Rectal smooth muscle tissue (tissue), 1 donor: Measurements from ENCODE around the gene HINT3.
"Not testable (repeated sequence)": the region's sequence is repeated elsewhere in the genome, so short reads cannot be mapped to it uniquely, and the experiment has no call there.

Experiments
- H3K27ac ChIP-seq: one replicate; pipeline ENCODE4 v1.7.0; 2013; ENCODE audit warnings: low read depth, low read length, inconsistent platforms
- H3K27me3 ChIP-seq: one replicate; pipeline ENCODE4 v1.7.0; 2013; ENCODE audit warnings: low read length; ENCODE audit not compliant: control insufficient read depth, insufficient read depth
- H3K36me3 ChIP-seq: one replicate; pipeline ENCODE4 v1.7.0; 2013; ENCODE audit warnings: low read length; ENCODE audit not compliant: control insufficient read depth, insufficient read depth
- H3K4me1 ChIP-seq: one replicate; pipeline ENCODE4 v1.7.0; 2013; ENCODE audit warnings: low read length; ENCODE audit not compliant: control insufficient read depth, insufficient read depth
- H3K4me3 ChIP-seq: one replicate; pipeline ENCODE4 v1.7.0; 2013; ENCODE audit warnings: low read length
- H3K9ac ChIP-seq: one replicate; pipeline ENCODE4 v1.7.0; 2013; ENCODE audit warnings: low read length

The HINT3 gene

DNA sequence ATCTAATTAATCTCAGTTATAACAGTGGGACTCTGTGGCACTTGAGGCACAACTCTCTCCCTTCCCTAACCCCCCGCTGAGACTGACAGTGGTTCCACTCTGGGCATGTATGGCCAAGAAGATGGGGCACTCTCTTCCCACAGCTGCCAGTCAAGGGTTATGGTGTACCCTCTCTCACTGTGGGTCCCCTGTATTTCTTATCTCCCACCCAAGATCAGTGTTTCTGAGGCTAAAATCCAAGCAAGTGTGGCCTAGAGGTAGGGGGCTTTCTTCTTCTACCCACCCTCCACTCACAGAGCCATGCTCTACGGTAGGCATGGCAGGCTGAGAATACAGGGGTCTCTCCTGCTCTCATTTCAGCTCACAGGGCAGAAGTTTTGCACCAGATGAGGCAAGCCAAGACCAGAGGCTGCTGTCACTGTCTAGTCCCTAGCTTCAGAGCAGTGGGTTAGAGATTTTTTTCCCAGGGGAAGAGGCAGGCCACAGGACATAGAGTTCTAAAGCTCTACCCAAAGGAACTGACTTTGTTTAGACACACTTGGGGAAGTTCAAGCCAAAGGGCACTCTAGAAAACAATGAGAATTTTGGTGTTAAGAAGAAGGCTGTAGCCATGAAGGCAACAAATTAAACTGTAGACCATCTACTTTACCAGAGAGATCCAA lies 31.7 kb upstream of the HINT3 start:
- Histone ChIP-seq H3K36me3 (peaks cover 12% of the 10 kb centered on the region), H3K4me1 (no peaks in the 10 kb centered on the region), H3K27me3 (no peaks in the 10 kb centered on the region), H3K4me3 (no peak overlapping the region), H3K27ac (no peak overlapping the region), H3K9ac (no peak overlapping the region)

DNA sequence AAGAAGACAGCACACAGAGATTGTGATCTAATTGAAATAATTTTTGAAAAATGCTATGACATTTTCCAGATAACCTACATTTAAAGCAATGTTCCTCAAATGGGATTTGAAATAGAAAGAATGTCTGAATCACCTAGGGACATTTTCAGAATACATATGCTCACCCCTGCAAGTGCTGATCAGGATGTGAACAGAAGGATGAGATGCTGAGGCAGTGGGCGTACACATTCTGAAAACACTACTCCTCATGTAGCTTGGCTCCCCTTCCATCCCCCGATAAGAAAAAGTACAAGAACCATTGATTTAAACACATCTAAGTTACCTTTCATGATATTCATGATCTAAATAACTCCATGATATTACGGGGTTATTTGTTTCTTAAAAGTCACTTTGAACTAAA lies 29.9 kb upstream of the HINT3 start:
- peaks cover 12% of the 10 kb centered on the region for H3K36me3 ChIP-seq
- H3K9ac ChIP-seq = no peak overlapping the region
- H3K27me3 ChIP-seq = no peaks in the 10 kb centered on the region
- H3K27ac ChIP-seq = no peak overlapping the region
- H3K4me1 ChIP-seq = no peaks in the 10 kb centered on the region
- no peak overlapping the region for H3K4me3 ChIP-seq

DNA sequence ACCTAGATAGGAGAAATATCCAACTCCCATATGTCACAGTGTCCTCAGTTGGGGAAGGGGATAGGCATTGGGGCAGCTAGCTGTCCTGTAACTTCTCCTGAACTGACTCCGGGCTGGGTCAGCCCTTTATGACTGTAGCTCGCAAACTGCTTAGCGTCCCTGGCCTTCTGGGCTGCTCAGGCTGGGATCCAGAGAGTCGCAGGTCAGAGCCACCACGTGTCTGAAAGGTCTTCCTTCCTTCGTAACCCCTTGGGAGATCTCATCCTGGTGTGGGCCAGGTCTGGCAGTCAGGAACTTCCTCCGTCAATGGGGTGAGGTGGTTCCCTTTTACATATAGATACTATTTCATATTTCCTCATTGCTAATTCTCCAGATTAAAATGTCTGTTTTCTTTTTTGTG lies 28.8 kb upstream of the HINT3 start:
- Histone ChIP-seq H3K27me3 (no peaks in the 10 kb centered on the region), H3K9ac (no peak overlapping the region), H3K4me1 (no peaks in the 10 kb centered on the region), H3K4me3 (no peak overlapping the region), H3K27ac (no peak overlapping the region), H3K36me3 (peaks cover 12% of the 10 kb centered on the region)

DNA sequence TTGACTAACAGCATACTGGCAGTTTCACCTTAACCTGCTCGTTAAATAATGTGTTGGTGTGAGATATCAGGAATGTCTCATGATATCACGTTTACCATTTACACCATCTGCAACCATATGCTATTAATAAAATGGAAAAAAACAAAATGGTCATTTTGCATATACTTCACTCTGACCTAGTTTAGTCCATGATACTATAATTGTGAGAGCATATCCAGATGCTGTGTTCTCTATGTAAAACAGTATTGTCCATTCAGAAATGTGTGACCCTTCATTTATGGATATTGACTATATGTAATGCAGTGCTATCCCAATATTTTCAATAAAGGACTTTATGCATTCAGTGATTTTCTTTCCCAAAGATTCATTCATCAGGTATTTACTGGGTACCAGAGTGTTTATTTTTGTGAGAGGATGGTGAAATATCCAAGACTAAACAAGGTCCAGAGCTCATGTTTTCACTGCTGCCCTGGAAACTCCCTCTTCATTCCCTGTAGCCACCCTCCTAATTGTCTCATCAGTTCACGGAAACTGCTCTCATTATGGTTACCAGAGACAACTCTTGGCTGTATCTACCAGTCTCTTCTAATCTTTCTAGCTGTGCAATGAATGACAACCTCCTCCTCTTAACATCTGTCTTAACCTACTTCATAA lies 25.7 kb upstream of the HINT3 start:
- no peak overlapping the region for H3K9ac ChIP-seq
- H3K4me3 ChIP-seq = no peak overlapping the region
- no peak overlapping the region for H3K27ac ChIP-seq
- H3K27me3 ChIP-seq = no peaks in the 10 kb centered on the region
- H3K36me3 ChIP-seq = peaks cover 4% of the 10 kb centered on the region
- H3K4me1 ChIP-seq = no peaks in the 10 kb centered on the region

DNA sequence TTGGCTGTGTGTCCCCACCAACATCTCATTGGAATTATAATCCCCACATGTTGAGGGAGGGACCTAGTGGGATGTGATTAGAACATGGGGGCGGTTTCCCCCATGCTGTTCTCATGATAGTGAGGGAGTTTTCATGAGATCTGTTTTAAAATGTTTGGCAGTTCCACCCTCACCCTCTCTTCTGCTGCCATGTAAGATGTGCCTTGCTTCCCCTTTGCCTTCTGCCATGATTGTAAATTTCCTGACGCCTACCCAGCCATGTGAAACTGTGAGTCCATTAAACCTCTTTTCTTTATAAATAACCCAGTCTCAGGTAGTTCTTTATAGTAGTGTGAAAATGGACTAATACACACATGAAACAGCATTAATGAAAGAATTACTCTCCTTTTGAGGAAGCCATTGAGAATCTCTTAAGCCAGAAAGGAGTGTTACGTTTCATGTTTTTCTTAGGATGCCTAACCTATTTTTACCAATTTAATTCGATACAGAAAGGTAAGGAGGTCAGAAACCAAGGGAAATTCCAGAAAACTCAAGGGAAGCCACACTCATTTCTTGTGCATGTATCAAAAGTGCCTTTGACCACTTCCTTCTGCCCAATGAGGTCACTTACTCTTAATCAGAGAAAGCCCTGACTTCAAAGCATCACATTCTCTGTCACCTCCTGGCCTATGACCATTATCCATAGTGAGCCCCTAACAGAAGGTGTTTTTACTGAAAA lies 24.7 kb upstream of the HINT3 start:
- Histone ChIP-seq H3K4me1 (no peaks in the 10 kb centered on the region), H3K27ac (no peak overlapping the region), H3K9ac (no peak overlapping the region), H3K36me3 (peaks cover 4% of the 10 kb centered on the region), H3K27me3 (no peaks in the 10 kb centered on the region), H3K4me3 (no peak overlapping the region)

DNA sequence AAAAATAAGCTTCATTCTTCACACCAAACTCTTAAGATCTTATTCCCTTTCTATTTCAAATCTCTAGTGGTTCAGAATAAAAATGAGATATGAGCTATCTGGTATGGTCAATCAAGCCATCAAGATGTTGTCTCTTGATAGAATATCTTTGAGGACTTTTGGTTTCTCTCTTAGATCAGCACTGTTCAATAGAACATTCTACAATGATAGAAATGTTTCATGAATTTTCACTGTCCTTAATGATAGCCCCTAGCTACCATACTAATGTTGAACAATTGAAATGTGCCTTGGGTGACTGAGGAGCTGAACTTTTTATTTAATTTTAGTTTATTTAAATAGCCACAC lies 24.1 kb upstream of the HINT3 start:
- no peak overlapping the region for H3K9ac ChIP-seq
- no peaks in the 10 kb centered on the region for H3K4me1 ChIP-seq
- H3K36me3 ChIP-seq = peaks cover 4% of the 10 kb centered on the region
- no peak overlapping the region for H3K4me3 ChIP-seq
- no peaks in the 10 kb centered on the region for H3K27me3 ChIP-seq
- no peak overlapping the region for H3K27ac ChIP-seq

DNA sequence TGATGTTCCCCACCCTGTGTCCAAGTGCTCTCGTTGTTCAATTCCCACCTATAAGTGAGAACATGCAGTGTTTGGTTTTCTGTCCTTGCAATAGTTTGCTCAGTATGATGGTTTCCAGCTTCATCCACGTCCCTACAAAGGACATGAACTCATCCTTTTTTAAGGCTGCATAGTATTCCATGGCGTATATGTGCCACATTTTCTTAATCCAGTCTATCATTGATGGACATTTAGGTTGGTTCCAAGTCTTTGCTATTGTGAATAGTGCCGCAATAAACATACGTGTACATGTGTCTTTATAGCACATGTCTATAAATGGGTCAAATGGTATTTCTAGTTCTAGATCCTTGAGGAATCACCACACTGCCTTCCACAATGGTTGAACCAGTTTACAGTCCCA lies 21.1 kb upstream of the HINT3 start:
- H3K27me3 ChIP-seq, H3K4me1 ChIP-seq, H3K36me3 ChIP-seq, H3K9ac ChIP-seq, H3K27ac ChIP-seq, H3K4me3 ChIP-seq: not testable (repeated sequence)

DNA sequence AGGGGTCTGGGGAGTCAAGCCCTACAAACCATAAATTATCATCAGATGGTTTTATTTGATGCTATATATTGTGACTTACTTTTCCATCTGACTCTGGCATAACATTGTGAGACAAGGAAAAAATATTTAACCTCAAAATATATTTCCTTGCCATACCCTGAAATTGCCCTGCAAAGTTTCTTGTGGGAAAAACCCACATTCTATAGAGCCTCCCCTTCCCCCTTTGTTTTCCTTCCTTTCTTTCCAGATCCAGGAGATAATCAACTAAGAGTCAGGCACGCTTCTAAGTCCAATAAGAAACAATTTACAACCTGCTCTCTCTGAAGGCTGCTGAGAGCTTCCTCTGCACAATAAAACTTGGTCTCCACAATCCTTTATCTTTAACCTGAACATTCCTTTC lies 17.5 kb upstream of the HINT3 start:
- Histone ChIP-seq H3K4me3 (no peak overlapping the region), H3K4me1 (no peaks in the 10 kb centered on the region), H3K27ac (no peak overlapping the region), H3K36me3 (no peaks in the 10 kb centered on the region), H3K27me3 (no peaks in the 10 kb centered on the region), H3K9ac (no peak overlapping the region)

DNA sequence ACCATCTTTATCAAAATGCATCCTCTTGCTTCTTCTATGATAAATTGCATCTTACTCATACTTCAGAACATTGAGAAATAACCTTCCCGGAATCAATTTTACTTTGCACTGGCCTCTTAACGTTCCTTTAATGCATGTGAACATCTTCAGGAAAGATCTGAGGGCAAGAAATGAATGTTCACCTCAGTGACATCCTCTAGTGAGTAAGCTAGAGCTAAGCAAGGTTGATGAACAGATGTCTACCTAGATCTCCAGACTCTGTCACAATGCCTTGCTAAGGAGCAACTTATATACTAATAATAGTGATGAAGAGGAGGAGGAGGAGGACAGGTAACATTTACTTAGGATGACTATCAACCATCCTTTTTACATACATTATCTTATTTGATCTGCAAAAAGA lies 16.8 kb upstream of the HINT3 start:
- no peaks in the 10 kb centered on the region for H3K4me1 ChIP-seq
- H3K36me3 ChIP-seq = no peaks in the 10 kb centered on the region
- H3K27me3 ChIP-seq = no peaks in the 10 kb centered on the region
- H3K9ac ChIP-seq = no peak overlapping the region
- no peak overlapping the region for H3K27ac ChIP-seq
- H3K4me3 ChIP-seq = no peak overlapping the region

DNA sequence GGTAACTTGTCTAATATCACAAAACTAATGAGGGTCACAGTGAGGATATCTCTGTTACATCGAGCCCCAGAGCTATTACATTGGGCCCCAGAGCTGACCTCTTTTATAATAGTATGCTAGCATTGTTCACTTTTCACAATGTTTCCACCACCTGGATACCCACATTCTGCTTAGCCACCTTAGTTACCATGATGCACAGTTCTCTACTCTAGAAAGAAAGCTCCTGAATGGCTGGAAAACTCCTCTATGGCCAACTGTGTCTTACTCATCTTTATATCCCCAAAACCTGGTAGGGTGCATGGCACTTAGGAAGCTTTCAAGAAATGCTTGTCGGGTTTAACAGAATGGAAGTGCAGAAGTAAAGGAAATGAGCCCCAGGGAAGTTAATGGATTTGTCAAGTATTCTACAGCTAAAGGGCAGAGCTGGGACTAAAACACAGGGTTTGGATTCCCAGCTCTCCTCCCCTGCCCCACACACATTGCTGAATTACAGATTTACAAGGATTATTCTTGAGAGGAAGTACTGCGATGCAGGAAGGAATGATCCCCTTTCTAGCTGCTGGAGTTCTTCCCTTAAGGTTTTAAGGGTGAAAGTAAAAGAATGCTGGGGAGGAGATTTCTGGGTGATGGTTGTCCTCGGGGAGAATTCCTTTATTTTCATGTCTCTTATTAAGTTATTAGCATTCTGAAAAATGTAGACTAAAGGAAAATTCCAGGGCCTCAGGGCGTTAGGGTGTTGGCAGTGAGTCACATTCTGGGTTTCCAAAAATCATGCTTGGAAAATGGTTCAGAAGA lies 16.1 kb upstream of the HINT3 start:
- Histone ChIP-seq H3K36me3 (no peaks in the 10 kb centered on the region), H3K27ac (no peak overlapping the region), H3K9ac (no peak overlapping the region), H3K4me3 (no peak overlapping the region), H3K4me1 (no peaks in the 10 kb centered on the region), H3K27me3 (no peaks in the 10 kb centered on the region)

DNA sequence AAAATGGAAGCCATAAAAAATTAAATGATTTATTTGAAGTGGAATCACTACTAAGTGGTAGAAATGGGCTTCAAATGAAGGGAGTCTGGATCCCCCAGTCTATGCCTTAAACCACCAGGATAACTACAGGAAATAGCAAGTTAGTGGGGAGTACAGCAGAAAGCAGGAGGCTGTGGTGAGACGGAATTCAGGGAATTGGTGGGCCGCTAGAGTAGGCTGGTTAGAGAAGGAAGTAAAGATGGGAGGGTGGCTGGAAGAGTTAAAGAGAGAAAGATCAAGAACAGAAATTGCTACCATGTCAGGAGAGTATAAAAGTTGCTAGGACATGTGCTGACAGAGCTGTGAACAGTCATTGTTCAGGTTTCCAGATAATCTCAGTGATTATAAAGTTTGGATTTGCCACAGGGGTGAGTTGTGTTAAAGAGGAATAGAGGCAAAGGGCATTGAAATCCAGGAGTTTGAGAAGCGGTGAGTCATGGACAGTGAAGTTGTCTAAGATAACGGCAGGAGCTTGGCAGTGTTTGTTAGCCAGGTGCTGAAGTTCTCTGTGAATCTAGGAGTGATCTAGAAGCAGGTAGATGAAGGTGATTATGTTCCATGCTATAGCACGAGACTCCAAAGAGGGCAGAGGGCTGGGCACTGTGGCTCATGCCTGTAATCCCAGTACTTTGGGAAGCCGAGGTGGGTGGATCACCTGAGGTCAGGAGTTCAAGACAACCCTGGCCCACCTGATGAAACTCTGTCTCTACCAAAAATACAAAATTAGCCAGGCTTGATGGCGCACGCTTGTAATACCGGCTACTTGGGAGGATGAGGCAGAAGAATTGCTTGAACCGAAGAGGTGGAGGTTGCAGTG lies 13.7 kb upstream of the HINT3 start:
- Histone ChIP-seq H3K4me3 (no peak overlapping the region), H3K4me1 (no peaks in the 10 kb centered on the region), H3K36me3 (no peaks in the 10 kb centered on the region), H3K27ac (no peak overlapping the region), H3K27me3 (no peaks in the 10 kb centered on the region), H3K9ac (no peak overlapping the region)
